Activated CD4-positive, alpha-beta T cell treated with anti-CD3 and anti-CD28 coated beads, Interleukin-10, Interleukin-2, amounts not matched to agents 100 ng/mL and 50 ng/mL, durations not matched to agents 16 hours and 8 hours (primary cell): ENCODE measurements around the gene ANKFN1.
"Not testable (repeated sequence)": the region's sequence is repeated elsewhere in the genome, so short reads cannot be mapped to it uniquely, and the experiment has no call there.

Source experiments
- DNase-seq: peaks from one replicate; pipeline ENCODE4 v3.0.0-alpha.2; 2020

The ANKFN1 gene

GRCh38 chr17:56185491-56186221 lies 32.4 kb downstream of the ANKFN1 start:
- DNase-seq: no peak

GRCh38 chr17:56186222-56186786 lies 33.0 kb downstream of the ANKFN1 start:
- no peak for DNase-seq

- no peak for DNase-seq
Measured at GRCh38 chr17:56203430-56203829, 50.2 kb downstream of the ANKFN1 start.

- no peak for DNase-seq
Measured at GRCh38 chr17:56206351-56206750, 53.1 kb downstream of the ANKFN1 start.

GRCh38 chr17:56213031-56213430 lies 59.8 kb downstream of the ANKFN1 start:
- DNase-seq: no peak

- DNase-seq: no peak
Measured at GRCh38 chr17:56217921-56218320, 64.6 kb downstream of the ANKFN1 start.

- no peak for DNase-seq
Measured at GRCh38 chr17:56222255-56222654, 69.0 kb downstream of the ANKFN1 start.

GRCh38 chr17:56230660-56231059 lies 77.4 kb downstream of the ANKFN1 start:
- no peak for DNase-seq

GRCh38 chr17:56231252-56231651 lies 78.0 kb downstream of the ANKFN1 start:
- DNase-seq: no peak

- DNase-seq: no peak
Measured at GRCh38 chr17:56231693-56232092, 78.4 kb downstream of the ANKFN1 start.

- DNase-seq: peak; percentile 23
Measured at GRCh38 chr17:56244268-56244890, 91.1 kb downstream of the ANKFN1 start.

GRCh38 chr17:56247816-56248215 lies 94.5 kb downstream of the ANKFN1 start:
- no peak for DNase-seq

GRCh38 chr17:56257075-56257474 lies 103.8 kb downstream of the ANKFN1 start:
- DNase-seq: no peak

- no peak for DNase-seq
Measured at GRCh38 chr17:56260376-56261002, 107.2 kb downstream of the ANKFN1 start.

- DNase-seq: no peak
Measured at GRCh38 chr17:56262803-56263202, 109.5 kb downstream of the ANKFN1 start.

GRCh38 chr17:56269556-56270389 lies 116.5 kb downstream of the ANKFN1 start:
- DNase-seq: no peak

GRCh38 chr17:56274491-56274890 lies 121.2 kb downstream of the ANKFN1 start:
- DNase-seq: no peak

GRCh38 chr17:56284482-56284881 lies 131.2 kb downstream of the ANKFN1 start:
- no peak for DNase-seq

- DNase-seq: not testable (repeated sequence)
Measured at GRCh38 chr17:56288786-56289185, 135.5 kb downstream of the ANKFN1 start.

GRCh38 chr17:56289321-56289720 lies 136.0 kb downstream of the ANKFN1 start:
- DNase-seq: no peak

- no peak for DNase-seq
Measured at GRCh38 chr17:56290101-56290801, 137.0 kb downstream of the ANKFN1 start.

GRCh38 chr17:56290802-56291118 lies 137.5 kb downstream of the ANKFN1 start:
- no peak for DNase-seq
